GM12801 (cell line): ENCODE data around the gene EPB42.

Source experiments
- TF ChIP-seq, protein P1 (sequence below): IDR thresholded peaks from one replicate; pipeline ENCODE4 v1.5.1; 2011; ENCODE audit warnings: control low read depth; ENCODE audit not compliant: insufficient read length; ENCODE audit errors: extremely low read depth

EPB42 gene

DNA sequence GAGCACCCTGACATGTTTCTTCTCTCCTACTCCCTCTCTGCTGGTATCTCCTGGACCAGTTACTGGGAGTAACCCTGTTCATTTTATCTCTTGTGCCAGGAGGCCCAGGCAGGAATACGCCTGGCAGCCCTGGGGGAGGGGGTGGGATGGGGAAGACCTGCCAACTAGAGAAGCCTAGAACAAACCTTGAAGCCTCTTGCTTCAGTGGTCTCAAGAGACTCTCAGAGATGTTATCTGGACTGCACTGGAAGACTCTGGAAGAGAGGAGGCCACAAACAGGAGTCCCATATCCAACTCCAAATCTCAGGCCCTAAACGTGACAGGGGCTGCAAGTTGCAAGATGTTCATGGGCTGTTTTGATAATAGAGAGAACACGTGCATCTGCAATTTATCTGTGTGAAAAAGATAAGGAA lies at the start of gene EPB42:
Gene EPB42, minus strand, starts transcription at position 28 of the 413 bp plus-strand sequence. CDS start 193 bp downstream, outside the sequence.
- TF ChIP-seq, protein P1, sequence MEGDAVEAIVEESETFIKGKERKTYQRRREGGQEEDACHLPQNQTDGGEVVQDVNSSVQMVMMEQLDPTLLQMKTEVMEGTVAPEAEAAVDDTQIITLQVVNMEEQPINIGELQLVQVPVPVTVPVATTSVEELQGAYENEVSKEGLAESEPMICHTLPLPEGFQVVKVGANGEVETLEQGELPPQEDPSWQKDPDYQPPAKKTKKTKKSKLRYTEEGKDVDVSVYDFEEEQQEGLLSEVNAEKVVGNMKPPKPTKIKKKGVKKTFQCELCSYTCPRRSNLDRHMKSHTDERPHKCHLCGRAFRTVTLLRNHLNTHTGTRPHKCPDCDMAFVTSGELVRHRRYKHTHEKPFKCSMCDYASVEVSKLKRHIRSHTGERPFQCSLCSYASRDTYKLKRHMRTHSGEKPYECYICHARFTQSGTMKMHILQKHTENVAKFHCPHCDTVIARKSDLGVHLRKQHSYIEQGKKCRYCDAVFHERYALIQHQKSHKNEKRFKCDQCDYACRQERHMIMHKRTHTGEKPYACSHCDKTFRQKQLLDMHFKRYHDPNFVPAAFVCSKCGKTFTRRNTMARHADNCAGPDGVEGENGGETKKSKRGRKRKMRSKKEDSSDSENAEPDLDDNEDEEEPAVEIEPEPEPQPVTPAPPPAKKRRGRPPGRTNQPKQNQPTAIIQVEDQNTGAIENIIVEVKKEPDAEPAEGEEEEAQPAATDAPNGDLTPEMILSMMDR = no peak

DNA sequence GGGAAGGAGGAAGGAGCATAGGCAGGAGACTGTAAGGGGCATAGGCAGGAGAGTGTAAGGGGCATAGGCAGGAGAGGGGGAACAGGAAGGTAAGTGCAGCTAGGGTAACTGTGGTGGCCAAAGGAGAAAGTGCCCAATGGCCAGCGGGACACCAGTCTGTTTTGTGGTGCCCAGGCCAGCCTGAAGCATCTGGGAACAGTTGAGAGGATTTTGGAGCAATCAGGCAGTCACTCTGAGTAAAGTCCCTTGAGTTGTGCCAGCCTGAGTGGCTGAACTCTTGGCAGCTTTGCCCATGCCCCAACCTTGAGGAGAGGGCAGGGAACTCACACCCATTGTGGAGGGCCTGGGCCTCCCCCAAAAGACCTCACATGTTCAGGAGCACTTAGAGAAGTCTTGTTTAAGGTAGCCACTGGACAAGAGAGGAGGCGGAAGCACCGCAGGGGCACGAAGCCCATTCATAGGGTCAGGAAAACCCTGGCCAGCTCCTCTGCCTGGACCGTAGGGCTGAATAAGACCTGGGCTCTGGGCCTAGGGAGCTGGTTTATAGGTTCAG lies 49.4 kb upstream of the EPB42 start:
- TF ChIP-seq, protein P1 = no peak

DNA sequence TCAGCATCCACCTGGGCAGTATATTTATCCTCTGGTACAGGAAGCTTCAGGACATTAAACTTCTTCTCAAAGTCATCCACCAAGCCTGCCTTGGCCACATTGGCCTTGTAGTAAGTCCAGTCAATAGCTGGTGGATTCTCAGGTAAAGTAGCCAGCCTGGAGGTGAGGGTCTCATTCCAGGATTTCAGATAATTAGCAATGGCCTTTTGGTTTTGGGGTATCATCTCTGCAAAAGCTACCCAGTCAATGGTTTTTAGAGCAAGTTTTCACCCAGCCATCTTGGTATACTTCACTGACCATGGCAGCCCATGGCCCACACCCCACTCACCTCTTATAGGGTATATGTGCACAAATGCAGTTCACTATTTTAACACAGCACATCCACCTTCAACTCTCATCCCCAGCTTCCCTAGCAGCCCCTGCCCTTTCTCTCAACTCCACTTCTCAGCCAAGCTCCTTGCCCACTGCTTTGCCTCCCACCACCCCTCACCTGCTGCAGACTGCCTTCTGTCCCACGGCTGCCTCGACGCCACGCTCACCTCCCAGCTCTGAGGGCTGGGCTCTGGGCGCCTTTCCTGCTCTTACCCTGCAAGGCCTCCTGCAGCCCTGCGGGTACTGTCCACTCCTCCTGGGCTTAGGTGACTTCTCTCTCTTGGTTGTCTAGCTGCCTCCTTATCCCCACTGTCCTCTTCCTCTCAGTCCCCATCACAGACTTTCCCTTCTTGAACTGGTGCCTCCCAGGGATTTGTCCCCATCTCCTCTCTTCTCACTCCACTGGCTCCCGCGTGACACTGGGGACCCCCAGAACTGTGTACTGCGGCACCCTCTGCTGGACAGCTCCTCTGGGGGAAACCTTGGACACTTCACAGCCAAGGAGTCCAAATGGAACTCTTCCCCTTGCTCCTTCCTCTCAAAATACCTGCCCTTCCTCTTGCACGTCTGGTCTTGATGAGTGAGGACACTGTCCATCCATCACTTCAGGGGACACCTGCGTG lies 47.6 kb upstream of the EPB42 start:
- TF ChIP-seq, protein P1 = no peak

DNA sequence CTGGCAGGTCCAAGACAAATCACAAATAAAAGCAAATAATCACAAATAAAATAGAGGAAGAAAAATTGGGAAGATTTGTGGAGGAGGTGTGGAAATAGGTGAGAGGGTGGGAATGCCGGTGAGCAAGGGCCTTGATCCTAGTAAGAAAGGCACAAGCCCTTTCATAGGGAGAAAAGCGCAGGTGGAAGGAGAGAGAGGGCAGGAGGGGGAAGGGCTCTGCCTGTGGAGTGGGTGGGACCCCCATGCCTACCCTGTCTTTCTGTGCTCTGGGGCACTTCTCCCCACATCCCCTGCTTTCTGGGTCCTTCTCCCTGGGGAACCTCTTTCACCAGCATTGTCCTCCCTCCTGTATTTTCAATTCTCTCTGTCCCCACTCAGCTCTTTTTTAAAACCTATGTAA lies 46.6 kb upstream of the EPB42 start:
- TF ChIP-seq, protein P1 = no peak

DNA sequence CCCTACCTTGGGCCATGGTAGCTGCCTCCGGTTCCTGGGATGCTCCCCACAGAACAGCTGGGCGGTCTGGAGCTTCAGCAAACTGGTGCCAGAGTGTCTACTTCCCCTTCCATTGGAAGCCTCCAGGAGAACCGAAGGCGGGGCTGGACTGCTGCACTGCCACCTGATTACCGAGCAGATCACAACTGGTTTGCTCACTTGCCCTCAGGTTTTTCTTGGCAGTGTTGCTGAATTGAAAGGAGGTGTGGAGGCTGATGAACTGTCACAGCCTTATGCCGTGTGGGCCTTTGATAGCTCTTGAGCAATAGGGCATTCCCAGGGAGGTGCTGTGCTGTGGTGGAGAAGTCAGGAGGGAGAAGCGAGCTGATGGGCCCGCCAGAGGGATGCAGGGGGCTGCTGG lies 46.0 kb upstream of the EPB42 start, which contains the start of gene TGM5:
Gene TGM5, minus strand, starts transcription at position 95 of the 400 bp plus-strand sequence. Its CDS starts 79 bp downstream, at position 16.
- TF ChIP-seq, protein P1 = no peak

DNA sequence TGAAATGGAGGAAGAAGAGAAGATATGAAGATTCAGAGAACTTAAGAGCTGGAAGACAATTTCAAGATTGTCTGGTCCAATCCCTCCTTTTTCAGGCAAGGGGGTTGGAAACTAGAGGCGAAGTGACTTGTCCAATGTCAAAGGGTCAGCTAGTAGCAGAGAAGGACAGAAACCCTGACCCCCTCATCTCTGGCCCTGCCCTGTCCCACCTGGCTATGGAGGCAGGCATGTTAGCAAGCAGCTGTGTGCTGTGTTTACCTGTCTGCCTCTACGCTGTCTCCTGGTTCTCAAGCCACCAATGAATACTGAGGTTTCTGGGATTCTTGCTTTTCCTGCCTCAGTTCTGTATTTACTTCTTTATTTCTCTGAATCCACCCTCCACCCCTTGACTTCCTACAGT lies 45.6 kb upstream of the EPB42 start:
- TF ChIP-seq, protein P1 = no peak

DNA sequence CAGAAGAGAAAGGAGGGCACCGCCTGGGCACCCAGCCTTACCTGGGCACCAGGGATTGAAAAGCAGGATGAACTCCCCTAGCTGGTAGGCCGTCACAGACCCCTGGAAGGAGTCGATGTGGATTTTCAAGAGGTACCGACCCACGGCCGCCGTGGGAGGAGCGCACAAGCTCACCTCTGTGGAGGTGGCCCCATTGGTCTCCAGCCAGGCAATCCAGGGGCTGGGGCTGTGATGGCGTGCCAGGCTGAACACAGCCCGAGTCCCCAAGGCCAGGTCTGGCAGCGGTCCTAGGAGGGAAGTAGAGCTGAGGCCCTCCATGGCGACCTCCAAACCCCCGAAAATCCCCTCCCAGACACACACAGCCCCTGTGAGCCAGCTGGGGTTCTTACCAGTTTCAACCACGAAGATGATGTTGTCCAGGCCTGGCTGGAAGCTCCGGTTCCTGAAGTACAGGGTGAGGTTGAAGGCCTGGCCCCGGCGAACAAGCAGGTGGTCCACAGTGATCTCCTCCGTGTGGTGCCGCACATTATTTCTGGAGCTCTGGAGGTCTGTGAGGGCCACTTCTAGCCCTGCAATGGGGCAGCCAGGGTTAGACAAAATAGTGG lies 39.3 kb upstream of the EPB42 start:
- TF ChIP-seq, protein P1 = no peak
